NCI-H187 (cell line): Measurements from ENCODE around the gene TXNDC2.
"Not testable (repeated sequence)": the region's sequence is repeated elsewhere in the genome, so short reads cannot be mapped to it uniquely, and the experiment has no call there.

Source experiments
- DNase-seq, 2 experiments: peaks; one replicate each; lab custom pipeline; 2025; lab: John Stamatoyannopoulos, UW

TXNDC2 gene

DNA sequence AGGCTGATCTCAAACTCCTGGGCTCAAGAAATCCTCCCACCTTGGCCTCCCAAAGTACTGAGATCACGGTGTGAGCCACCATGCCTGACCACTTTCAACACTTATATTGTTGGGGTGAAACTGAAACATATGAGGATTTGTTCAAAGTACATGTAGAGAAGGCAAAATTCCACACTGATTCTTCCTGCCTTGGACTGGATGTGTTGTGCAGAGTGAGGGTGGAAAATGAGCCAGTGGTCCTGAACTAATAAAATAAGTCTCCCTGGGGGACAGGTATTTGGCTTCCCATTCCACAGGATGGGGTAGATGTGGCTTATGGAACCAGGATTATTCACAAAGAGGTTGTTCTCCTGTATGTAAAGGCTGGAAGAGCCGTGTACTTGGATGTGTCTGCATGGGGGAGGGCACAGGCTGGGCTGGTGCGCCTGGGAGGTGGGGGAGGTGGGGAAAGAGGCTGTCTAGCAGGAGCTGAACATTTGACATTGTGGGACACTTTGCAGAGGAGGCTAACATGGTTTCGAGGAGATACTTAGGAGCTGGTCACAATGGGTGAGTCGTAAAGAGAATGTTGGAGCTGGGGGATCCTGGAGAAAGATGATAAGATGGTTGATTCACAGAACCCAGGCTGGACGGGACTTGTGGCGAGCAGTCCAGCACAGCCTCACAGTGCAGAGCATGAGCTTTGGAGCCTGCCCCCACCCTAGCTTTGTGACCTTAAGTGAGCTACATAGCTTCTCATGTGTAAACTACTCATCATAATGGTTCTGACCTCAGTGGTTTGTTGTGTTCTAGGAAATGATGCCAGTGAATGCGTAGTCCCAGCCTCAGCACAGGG lies at the start of gene TXNDC2:
TSS of gene TXNDC2 (plus strand) at position 804 of the 835 bp plus-strand sequence. CDS start 708 bp downstream, outside the sequence.
- DNase-seq, result no peak

DNA sequence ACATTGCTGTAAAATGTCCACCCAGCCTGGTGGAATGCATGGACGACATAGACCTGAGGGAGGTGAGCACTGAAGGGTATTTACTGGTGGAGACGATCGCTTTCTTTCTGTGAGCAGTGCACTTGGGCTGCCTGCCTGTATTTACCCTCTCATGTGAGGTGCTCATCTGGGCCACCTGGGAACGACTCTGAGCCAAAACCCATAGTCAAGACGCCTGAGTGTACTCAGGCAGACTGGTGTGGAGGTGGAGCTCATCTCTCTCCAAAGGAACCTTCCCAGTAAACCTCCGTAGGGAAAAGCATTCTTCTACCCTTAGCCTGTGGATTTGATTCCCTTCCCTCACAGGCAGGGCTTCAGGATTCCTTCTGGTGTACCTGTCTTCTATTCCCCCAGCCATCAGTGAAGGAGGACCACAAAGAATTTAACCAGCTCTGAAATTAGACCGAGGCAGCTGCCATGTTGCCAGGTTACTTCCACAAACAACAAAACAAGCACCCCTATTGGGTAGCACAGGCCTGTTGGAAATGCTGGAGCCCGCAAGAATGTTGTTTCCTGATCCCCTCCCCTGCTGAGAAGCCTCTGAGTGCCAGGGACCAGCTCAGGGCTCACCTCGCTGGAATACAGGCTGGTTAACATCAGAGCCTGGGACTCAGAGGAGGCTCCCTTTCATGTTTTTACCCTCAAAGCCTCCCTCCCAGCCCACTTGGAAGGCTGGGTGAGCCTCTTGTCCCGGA lies 47.5 kb upstream of the TXNDC2 start:
- DNase-seq, result peak in 1 of 2 experiments; percentile 17

DNA sequence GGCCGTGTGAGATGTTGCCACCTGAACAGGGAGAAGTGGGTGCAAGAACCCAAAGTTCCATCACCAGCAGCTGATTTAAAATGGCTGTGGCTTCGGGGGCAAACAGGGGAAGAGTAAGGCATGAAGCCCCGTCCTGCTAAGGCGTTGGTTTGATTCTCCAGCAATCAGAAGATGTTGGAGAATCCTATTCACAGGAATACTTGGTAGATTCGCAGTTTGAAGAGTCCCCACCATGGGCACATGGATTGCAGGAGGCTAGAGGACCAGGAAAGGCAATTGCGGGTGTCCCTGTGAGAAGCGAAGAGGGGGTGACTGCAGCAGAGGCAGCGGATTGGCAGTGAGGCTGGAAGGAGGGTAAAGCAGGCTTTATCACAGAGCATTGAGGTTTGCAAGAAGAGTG lies 46.6 kb upstream of the TXNDC2 start:
- no peak for DNase-seq

DNA sequence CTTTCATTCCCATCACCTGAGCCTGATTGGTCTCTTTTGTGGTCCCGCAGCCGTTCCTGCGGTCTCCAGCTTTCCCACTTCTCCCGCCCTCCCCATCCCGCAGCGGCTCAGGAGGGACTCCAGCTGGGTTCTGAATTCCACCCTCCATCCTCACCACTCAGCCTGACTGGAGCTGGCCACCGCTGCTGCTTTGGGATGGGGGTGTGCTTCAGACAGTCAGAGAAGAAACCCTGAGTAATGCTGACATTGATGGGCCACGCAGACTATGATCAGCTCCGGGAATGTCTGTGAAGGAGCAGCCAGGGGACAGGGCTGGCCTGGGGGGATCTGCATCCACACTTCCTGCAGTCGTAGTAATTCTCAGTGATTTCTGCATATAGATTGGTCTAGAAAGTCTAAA lies 45.9 kb upstream of the TXNDC2 start:
- DNase-seq, result no peak

DNA sequence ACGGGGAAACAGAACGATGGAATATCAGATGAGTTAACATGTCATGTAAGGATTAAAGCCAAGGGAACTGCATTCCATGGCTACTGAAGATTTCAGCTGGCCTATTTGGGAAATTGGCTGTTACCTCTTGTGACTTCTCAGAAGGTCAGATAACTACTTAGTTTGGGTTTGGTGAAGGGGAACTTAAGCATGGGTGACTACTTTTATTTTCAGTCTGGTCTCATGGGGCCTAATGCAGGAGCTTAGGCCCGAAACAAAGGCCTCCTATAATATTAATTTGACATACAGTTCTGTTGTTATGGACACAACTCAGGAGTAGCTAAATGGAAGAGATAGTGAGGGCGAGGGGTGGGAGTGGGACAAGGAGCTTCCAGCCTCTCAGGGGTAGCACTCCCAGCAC lies 44.0 kb upstream of the TXNDC2 start:
- no peak for DNase-seq

DNA sequence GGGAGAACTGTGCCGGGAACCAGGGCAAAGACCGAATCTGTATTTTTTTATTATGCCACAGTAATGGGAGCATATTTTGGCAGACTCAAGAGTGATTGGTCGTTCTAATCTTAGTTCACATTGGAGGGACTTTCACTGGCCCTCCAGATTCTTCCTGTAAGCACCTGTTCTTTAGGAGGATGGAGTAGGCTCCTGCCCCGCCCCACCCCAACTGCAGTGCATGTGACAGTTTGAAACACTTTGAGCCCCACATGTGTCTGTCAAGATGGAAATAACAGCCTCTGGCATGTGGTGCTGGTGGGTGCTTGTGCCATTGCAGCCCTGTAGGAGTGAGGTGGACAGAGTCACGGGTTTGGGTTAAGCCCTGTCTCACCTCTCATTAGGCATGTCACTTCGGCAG lies 43.3 kb upstream of the TXNDC2 start:
- no peak for DNase-seq

DNA sequence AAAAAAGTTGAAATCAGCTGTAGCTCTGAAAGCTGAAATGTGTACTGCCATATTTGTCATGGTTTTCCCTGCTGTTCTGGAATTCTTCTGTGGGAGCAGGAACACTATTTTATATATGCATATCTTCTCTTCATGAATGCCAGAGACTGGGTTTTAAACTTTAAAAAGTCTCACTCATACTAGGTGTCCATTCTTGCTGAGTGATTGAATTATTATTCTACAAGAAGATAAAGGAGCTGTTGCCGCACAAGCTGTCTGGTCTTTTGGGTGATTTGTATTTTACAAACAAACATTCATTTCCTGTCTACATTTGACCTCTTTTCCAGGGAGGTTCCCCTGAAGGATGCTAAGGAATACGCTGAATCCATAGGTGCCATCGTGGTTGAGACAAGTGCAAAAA lies 40.5 kb upstream of the TXNDC2 start:
- DNase-seq, result no peak

DNA sequence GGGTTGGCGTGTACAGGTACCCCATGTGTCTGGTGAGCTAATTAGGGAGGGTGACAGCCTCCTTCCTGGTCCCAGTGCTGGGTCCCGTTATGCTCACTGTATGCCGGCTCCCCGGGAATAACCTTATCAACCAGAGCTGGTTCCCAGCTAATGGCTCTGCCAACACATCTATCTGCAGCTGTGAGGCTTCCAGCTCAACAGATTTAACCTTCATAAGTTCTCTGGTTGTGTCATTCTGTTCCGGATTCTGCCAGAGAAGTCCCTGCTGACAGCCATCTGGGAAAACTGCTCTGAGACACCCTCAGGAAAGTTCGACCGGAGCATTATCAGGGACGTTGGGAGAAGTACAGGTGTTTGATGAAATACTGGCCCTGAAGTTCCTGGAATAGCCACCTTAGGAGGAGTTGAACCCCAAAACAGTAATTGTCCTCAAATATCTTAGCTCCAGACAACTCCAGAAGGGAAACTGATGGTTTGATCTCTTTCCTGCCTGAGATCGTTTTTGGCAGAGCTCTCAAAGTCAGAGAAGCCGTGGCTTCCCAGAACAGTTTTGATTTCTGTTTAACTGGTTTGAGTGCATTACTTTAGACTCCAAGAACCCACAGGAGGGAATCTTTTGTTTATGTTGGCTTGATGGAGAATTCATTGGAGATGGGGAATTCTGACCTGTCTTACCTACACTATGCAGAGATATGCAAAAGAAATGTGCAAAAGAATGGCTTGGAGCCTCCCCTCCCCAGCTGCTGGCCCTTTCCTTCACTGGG lies 39.4 kb upstream of the TXNDC2 start:
- DNase-seq, result no peak

DNA sequence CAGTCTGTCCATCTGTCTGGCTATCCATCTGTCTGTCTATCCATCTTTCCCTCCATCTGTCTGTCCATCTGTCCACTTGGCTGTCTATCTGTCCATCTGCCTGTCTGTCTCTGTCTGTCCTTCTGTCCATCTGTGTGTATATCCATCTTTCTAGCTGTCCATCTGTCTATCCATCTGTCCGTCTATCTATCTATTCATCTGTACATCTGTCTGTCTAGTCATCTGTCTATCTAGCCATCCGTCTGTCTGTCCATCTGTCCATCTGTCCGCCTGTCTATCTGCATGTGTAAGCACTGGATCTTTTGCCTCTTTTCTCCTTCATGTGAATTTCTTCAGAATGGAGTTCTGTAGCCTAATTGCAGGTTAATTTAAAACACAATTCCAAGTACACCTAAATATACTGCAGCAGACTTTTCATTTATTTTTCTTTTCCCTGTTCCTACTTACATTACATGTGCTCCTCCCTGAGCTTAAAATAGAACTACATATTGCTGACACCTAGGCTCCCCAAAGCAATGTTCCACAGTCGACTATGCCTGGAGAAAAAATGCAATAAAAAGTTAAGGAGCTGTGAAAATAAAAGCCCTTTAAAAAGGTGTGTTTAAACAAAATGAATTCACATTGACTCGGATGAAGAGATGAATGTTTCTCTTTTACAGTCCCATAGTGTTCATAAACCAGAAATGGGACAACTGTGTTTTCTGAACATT lies 37.4 kb upstream of the TXNDC2 start:
- no peak for DNase-seq

DNA sequence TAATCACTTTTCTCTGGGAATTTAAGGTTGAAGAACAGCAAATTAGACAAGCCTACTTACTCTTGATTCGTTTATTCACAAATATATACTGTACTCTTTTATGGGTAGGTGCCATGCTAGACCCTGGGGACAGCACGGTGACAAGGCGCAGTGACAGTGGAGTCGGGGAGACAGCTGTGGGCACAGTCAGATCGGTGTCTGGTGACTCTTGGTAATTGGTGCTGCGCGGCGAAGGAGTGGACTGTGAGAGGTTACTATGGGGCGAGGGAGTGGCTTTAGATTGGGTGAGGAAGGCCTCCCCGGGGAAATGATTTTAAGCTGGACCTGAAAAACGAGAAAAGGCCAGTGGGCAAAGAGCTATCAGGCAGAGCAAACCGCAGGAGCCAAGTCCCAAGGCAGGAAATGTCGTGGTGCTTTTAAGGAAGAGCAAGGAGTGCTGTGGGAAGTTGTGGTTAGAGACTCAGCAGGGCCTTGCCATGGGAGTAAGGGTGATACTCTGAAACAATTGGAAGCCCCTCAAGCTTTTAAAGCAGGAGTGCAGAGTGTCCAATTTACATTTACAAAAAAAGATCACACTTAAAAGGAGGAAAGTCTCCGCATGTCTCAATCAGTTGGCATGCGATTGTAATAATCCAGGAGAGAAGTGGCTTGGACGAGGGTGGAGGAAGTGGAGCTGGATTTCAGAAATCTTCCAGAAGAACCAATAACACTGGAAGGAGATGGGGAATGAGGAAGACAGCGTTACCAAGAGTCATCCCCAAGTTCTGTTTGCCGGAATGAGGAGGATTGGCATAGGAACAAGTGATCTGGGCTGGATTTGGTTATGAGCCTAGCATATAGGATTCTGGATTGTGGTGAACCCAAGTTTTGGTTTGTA lies 36.1 kb upstream of the TXNDC2 start:
- DNase-seq, result peak; percentile 7 to 21

DNA sequence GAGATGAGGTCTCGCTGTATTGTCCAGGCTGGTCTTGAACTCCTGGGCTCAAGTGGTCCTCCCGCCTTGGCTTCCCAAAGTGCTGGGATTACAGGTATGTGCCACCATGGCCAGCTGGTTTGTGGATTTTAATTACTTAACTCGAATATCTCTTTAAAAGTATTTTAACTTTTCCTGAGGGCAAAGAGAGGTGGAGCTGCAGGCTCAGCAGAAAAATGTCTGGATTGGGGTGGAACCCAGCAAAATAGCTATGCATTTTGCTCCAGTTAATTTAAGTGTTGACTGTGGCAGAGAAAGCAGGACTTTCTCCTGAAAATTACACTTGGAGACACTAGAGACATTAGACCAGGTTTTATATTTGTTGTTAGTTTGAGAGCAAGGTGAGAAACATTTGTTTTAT lies 35.5 kb upstream of the TXNDC2 start:
- DNase-seq, result no peak

DNA sequence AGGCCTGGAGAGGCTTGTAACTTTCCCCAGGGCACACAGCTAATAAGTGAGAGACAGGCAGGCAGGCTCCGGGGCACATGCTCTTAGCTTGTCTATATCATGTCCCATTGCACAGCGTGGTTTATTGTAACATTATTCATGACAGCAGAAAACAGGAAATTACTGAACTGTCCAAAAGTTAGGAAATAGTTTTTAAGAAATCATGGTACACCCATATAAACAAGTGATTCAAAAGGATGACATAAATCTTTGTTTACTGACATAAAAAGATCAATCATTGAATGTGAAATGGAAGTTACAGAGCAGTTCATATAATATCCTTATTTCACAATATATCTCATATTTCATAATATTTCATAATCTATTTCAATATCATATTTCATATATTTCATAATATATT lies 34.3 kb upstream of the TXNDC2 start:
- DNase-seq, result no peak

DNA sequence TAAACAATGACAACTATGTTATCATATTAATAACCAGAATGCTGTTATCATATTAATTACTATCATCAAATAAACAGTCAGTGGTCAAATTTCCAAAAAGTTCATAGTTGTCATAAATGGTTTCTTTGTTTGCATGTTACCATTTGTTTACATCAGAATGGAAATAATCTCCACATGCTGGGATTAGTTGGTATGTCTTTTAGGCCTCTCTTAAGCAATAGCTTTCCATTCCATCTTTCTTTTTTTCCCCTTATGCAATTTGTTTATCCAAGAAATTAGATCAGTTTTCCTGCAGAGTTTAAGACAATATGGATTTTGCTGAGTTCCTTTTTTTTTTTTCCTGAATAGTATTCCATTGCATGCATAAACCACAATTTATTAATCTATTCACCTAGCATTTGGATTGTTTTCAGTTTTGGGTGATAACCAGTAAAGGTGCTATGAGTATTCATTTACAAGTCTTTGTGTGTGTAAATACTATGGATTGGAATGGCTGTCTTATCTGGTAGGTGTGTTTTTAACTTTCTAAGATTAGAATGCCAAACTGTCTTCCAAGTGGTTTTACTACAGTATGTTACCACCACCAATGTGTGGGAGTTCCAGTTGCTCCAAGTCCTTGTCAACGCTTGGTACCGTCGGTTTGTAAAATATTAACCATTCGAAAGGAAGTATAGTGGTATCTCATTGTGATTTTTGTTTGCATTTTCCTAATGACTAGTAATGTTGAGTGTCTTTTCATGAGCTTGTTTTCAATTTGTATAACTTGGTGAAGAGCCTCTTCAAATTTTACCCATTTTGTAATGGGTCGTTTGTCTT lies 33.3 kb upstream of the TXNDC2 start:
- no peak for DNase-seq

DNA sequence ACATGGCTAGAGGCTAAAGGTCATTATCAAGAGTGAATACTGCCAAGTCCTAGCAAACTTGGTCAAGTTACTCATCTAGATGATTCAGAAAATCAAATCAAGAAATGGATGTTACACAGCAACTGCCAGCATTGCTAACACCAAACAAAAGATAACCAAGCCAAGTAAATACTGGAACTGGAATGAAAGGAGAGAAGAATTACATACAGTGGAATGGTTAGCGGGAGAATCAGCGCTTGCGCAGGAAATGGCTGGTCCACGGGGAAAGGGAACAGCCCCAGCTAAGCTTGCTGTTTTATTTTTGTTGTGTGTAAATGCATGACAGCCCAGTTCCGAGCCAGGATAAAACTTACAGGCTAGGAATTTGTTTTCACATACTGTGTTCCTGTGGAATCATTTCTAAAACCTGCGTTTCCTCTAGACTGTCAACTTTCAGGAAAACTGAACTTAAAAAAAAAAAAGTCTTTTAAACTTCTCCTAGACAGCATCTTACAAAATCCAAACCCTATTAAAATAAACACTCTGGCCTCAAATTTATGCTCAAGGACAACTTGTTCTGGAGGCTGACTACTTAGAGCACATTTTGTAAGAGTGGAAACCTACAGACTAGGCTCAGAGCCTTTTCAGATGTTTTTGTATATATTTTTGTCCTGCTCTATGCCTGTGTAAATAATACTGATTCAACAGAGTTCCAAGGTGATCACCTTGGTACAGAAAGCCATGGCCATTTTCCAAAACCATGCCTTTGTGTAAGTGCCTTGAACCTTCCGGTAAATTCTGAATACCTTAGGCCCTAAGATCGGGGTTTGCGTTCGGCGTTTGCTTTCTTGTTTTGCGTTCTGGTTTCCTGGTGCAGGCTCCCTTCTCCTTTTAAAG lies 30.7 kb upstream of the TXNDC2 start:
- DNase-seq, result no peak

DNA sequence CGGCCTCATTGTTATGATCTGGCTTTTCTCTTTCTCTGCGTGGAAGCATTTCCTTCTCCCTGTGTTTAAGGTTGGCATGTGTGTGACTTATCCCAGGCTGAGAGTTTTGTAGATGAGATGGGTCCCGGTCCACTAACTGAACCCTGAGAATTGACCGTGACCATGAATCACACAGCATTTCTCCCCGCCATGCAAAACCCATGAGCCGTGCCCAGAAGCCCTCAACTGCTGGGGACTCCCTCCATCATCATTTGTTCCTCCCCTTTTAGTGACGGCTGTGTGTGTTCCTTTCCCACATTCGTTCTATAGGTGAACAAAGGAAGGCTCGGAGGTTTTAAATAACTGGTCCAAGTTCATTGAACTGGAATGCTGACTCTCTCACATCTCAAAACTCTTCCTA lies 30.1 kb upstream of the TXNDC2 start:
- DNase-seq, result no peak

DNA sequence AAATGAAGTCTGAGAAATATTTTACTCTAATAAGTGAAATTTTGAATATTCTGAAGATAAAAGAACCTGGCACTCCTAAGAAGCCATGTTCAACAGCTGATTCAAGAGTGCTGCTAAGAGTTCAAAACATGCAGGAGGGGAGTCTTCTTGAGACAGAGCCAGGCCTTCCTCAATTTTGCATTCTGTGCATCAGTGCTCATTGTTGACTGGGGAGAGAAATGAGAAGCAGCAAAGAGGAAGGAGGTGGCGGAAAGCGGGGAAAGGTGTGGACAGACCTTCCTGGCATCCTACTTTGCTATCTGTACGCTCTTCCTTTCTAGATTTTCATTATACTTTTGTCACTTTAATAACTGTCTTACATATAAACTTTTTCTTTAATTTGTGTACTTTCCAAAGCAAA lies 29.7 kb upstream of the TXNDC2 start:
- DNase-seq, result no peak

DNA sequence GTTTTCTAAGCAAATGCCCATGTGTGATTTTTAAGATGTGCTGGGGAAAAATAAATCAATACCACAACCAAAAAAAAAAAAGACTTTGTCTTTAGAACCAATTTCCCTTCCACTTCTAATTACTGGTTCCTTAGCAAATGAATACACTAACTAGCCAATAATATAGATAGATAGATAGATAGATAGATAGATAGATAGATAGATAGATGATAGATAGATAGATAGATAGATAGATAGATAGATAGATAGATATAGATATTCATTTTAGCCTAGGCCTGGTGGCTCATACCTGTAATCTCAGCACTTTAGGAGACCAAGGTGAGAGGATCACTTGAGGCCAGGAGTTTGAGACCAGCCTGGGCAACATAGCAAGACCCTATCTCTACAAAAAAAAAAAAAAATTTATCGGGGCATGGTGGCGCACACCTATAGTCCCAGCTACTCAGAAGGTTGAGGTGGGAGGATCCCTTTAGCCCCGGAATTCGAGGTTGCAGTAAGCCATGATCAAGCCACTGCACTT lies 28.2 kb upstream of the TXNDC2 start:
- DNase-seq, result not testable (repeated sequence)

DNA sequence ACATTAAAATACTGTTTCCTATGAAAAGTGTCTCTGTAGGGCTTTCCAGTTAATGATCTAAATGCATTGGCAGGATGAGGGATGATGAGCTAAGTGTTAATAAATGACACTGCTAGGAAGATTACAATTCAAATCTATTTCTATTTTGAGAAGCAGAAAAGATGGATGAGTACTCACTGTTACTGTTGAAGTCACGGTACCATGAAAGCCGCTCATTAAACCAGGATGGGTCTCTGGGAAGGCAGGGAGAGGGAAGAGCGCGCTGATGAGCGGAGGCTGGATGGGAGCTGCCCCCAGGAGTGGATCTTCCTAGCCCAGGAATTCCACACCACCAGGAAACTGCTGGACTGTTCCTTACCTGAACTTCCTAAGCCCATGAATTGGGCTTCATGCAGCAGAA lies 27.1 kb upstream of the TXNDC2 start:
- DNase-seq, result no peak

DNA sequence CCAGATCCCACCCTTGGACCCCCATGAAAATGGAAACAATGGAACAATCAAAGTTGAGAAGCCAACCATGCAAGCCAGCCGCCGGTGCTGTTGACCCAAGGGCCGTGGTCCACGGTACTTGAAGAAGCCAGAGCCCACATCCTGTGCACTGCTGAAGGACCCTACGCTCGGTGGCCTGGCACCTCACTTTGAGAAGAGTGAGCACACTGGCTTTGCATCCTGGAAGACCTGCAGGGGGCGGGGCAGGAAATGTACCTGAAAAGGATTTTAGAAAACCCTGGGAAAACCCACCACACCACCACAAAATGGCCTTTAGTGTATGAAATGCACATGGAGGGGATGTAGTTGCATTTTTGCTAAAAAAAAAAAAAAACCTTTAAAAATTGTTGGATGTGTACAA lies 26.5 kb upstream of the TXNDC2 start:
- no peak for DNase-seq
